ENCODE results near the gene PDCL3. TPM values are rescaled to one million over a fixed set of nuclear protein-coding genes. Genes with fewer than 3 reads are reported as not detected.

The PDCL3 gene
- total RNA-seq, 1 donor from 2014 or later, result 24.9 TPM

DNA sequence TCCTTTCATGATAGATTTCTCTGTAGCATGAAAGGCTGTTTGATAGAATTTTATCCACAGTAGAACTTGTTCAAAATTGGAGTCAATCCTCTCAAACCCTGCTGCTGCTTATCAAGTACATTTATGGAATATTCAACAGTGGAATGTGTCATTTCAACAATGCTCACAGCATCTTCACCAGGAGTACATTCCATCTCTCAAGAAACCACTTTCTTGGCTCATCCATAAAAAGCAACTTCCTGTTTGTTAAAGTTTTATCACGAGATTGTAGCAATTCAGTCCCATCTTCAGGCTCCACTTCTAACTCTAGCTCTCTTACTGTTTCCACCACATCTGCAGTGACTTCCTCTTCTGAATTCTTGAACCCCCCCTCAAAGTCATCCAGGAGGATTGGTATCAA lies 29.4 kb downstream of the PDCL3 start:
- Mint-ChIP-seq H3K27ac (no peak overlapping the region), H3K4me1 (no peaks in the 10 kb centered on the region), H3K36me3 (no peaks in the 10 kb centered on the region), H3K27me3 (ENCODE audit: insufficient read depth, low read depth) (no peaks in the 10 kb centered on the region), H3K9me3 (no peaks in the 10 kb centered on the region), H3K4me3 (no peak overlapping the region)
- TF ChIP-seq EZH2phosphoT487 (IDR thresholded peaks at IDR 0.05) (no peak), EZH2 (IDR thresholded peaks at IDR 0.05) (no peak)
- TF ChIP-seq, protein P1, sequence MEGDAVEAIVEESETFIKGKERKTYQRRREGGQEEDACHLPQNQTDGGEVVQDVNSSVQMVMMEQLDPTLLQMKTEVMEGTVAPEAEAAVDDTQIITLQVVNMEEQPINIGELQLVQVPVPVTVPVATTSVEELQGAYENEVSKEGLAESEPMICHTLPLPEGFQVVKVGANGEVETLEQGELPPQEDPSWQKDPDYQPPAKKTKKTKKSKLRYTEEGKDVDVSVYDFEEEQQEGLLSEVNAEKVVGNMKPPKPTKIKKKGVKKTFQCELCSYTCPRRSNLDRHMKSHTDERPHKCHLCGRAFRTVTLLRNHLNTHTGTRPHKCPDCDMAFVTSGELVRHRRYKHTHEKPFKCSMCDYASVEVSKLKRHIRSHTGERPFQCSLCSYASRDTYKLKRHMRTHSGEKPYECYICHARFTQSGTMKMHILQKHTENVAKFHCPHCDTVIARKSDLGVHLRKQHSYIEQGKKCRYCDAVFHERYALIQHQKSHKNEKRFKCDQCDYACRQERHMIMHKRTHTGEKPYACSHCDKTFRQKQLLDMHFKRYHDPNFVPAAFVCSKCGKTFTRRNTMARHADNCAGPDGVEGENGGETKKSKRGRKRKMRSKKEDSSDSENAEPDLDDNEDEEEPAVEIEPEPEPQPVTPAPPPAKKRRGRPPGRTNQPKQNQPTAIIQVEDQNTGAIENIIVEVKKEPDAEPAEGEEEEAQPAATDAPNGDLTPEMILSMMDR (IDR thresholded peaks at IDR 0.05), result no peak
- Histone ChIP-seq H3K4me1 (no peaks in the 10 kb centered on the region), H3K79me2 (ENCODE audit: low read depth) (no peaks in the 10 kb centered on the region), H2AFZ (replicated peaks) (no peak overlapping the region), H4K20me1 (ENCODE audit: low read depth) (no peaks in the 10 kb centered on the region), H3K9ac (no peak overlapping the region), H3K9me3 (ENCODE audit: low read depth) (no peaks in the 10 kb centered on the region), H3K27me3 (no peaks in the 10 kb centered on the region), H3K4me3 (no peak overlapping the region), H3K27ac (no peak overlapping the region), H3F3A (ENCODE audit: low read depth) (no peaks in the 10 kb centered on the region), H3K4me2 (no peak overlapping the region), H3K36me3 (no peaks in the 10 kb centered on the region)
- no peak for DNase-seq (ENCODE audit: low spot score)

DNA sequence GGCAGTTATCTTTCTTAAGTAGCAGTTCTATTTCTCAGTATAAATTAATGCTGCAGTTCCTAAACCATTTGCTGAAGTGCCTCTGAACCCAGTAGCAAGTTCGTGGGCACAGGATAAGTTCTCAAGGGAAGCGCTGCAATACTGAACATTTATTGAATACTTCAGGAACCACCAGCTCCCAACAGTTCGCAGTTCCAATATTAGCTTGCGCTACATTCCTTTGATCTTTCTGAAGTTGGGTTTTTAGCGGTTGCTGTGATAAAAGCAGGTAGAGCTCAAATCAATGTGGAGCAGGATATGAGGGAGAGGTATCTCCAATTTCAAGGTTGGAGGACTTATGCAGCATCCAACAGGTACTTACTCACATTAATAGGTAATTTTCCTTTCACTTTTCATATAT lies 33.7 kb downstream of the PDCL3 start:
- Histone ChIP-seq H3K9ac (no peak overlapping the region), H3K27ac (no peak overlapping the region), H3K4me2 (no peak overlapping the region), H3K36me3 (no peaks in the 10 kb centered on the region), H3K4me3 (no peak overlapping the region), H3K4me1 (no peaks in the 10 kb centered on the region), H3K79me2 (ENCODE audit: low read depth) (no peaks in the 10 kb centered on the region), H2AFZ (replicated peaks) (no peak overlapping the region), H3F3A (ENCODE audit: low read depth) (no peaks in the 10 kb centered on the region), H3K27me3 (no peaks in the 10 kb centered on the region), H3K9me3 (ENCODE audit: low read depth) (no peaks in the 10 kb centered on the region), H4K20me1 (ENCODE audit: low read depth) (no peaks in the 10 kb centered on the region)
- Mint-ChIP-seq H3K4me1 (no peaks in the 10 kb centered on the region), H3K27me3 (ENCODE audit: insufficient read depth, low read depth) (no peaks in the 10 kb centered on the region), H3K4me3 (no peak overlapping the region), H3K27ac (no peak overlapping the region), H3K36me3 (no peaks in the 10 kb centered on the region), H3K9me3 (no peaks in the 10 kb centered on the region)
- no peak for DNase-seq (ENCODE audit: low spot score)
- TF ChIP-seq, protein P1 (IDR thresholded peaks at IDR 0.05), result no peak
- TF ChIP-seq EZH2 (IDR thresholded peaks at IDR 0.05), result no peak
- TF ChIP-seq EZH2phosphoT487 (IDR thresholded peaks at IDR 0.05), result no peak

DNA sequence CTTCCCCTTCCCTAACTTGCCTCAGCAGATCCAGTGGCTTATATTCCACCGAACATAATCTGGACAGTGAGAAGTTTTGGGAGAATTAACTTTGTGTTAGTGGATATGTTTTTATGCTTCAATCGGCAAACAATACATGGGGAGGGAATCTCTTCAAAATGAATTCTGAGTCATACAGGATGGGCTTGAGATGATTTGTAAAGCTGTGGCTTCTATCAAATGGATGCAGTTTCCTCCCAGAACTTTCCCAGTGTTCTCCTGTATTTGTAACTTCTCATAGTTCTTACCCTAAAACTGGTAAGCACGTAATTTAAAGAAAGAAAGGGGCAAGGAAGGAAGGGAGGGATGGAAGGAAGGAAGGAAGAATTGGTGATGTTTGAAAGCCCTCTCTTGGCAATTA lies 36.8 kb downstream of the PDCL3 start:
- Histone ChIP-seq H3K27me3 (no peaks in the 10 kb centered on the region), H3K9ac (no peak overlapping the region), H3K4me3 (no peak overlapping the region), H3K79me2 (ENCODE audit: low read depth) (no peaks in the 10 kb centered on the region), H4K20me1 (ENCODE audit: low read depth) (no peaks in the 10 kb centered on the region), H3F3A (ENCODE audit: low read depth) (peaks cover 9% of the 10 kb centered on the region), H3K9me3 (ENCODE audit: low read depth) (no peaks in the 10 kb centered on the region), H2AFZ (replicated peaks) (no peak overlapping the region), H3K4me2 (no peak overlapping the region), H3K27ac (no peak overlapping the region), H3K4me1 (peaks cover 12% of the 10 kb centered on the region), H3K36me3 (no peaks in the 10 kb centered on the region)
- Mint-ChIP-seq H3K27me3 (ENCODE audit: insufficient read depth, low read depth) (no peaks in the 10 kb centered on the region), H3K27ac (no peak overlapping the region), H3K9me3 (no peaks in the 10 kb centered on the region), H3K4me1 (peaks cover 8% of the 10 kb centered on the region), H3K36me3 (no peaks in the 10 kb centered on the region), H3K4me3 (no peak overlapping the region)
- TF ChIP-seq EZH2 (IDR thresholded peaks at IDR 0.05), result no peak
- TF ChIP-seq, protein P1 (IDR thresholded peaks at IDR 0.05), result no peak
- TF ChIP-seq EZH2phosphoT487 (IDR thresholded peaks at IDR 0.05), result no peak
- no peak for DNase-seq (ENCODE audit: low spot score)
